H1 (cell line): Measurements from ENCODE around the gene WDR19. TPM values are rescaled to one million over a fixed set of nuclear protein-coding genes. Genes with fewer than 3 reads are reported as not detected.

ENCODE experiments used
- EZH2 ChIP-seq: fragments of 200-600 bp; sonication (generic); IDR thresholded peaks from 2 replicates; pipeline ENCODE4 v1.7.1; 2012; ENCODE audit warnings: low read depth, mild to moderate bottlenecking, moderate library complexity, low read length, inconsistent platforms; ENCODE audit not compliant: severe bottlenecking
- TEAD4 ChIP-seq: IDR thresholded peaks from 2 replicates; pipeline ENCODE4 v1.6.1; 2012; ENCODE audit warnings: low read depth, low read length, inconsistent platforms, mixed read lengths
- polyA plus RNA-seq, 7 experiments: library from polyadenylated mRNA; depleted of rRNA in 3 of 7; stranded (reverse) in 5 of 7; unstranded in 2 of 7; fragments of >200 nt in 5 of 7; fragments of 200-250 nt in 2 of 7; gene quantifications; 1 replicate in 5 of 7; 2 replicates in 1 of 7; 4 replicates in 1 of 7; pipeline versions ENCODE4 v1.2.1 to v1.2.3, GENCODE V29; 2011 to 2013; ENCODE audit warnings: missing spikeins in 2 of 7, mixed read lengths in 2 of 7
- total RNA-seq: library from RNA; stranded (reverse); fragmentation: NEBNext Ultra II Directional; extraction: Animal tissue kit (Norgen Biotek cat#: 25700); gene quantifications from 2 replicates; pipeline ENCODE4 v1.2.1, GENCODE V29; 2021
- TF ChIP-seq, protein P1 (sequence below): IDR thresholded peaks from 2 replicates; pipeline ENCODE4 v1.6.1; 2012; ENCODE audit warnings: inconsistent platforms

Gene WDR19
- total and polyA plus RNA-seq, 2 of the 8 experiments (the other 6 are each of a cell fraction or from before 2014, with no cell fraction given) = 22.2 to 23.3 TPM

DNA sequence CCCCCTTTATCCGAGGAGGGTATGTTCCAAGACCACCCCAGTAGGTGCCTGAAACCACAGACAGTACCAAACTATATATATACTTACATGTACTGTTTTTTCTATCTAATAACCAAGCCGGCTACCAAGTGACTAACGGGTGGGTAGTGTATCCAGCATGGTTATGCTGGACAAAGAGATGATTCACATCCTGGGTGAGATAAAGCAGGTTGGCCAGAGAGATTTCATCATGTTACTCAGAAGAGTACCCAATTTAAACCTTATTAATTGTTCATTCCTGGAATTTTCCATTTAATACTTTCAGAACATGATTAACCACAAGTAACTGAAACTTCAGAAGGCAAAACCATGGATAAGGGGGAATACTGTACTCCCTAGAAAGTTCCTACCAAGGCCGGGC, 137.3 kb downstream of the WDR19 start (continued):
- TF ChIP-seq, protein P1, sequence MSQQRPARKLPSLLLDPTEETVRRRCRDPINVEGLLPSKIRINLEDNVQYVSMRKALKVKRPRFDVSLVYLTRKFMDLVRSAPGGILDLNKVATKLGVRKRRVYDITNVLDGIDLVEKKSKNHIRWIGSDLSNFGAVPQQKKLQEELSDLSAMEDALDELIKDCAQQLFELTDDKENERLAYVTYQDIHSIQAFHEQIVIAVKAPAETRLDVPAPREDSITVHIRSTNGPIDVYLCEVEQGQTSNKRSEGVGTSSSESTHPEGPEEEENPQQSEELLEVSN = no peak
- TF ChIP-seq TEAD4 (no peak), EZH2 (no peak)
- TF ChIP-seq, all 59 proteins: peak for 0
